HepG2 (cell line): Measurements from ENCODE around the gene ZFAND2A. TPM values are rescaled to one million over a fixed set of nuclear protein-coding genes. Genes with fewer than 3 reads are reported as not detected.

Experiments used
- ATAC-seq: fragments of 200-7000 bp; cut with Tn5 transposase; 3 replicates; pipeline ENCODE4 v1.9.1; 2020; ENCODE audit warnings: mild to moderate bottlenecking, moderate library complexity
- BruUV-seq: library from RNA; stranded (reverse); fragments of 400-500 nt; replicated peaks from 2 replicates; lab custom pipeline; 2021; lab: Mats Ljungman, UMichigan
- CTCF ChIA-PET: fragments of 300-600 bp; formaldehyde crosslinking; extraction: SDS; loops from one replicate; lab custom pipeline; 2021; ENCODE audit warnings: low total read pairs, inconsistent platforms, low intra/inter-chr PET ratio; lab: Yijun Ruan, JAX
- POLR2A ChIA-PET: fragments of 350-600 bp; sonication (Branson Sonifier 250); formaldehyde crosslinking; loops from one replicate; lab custom pipeline; 2020; ENCODE audit warnings: antibody characterized with exemption, inconsistent platforms; lab: Yijun Ruan, JAX
- DNase-seq: peaks from one replicate; pipeline ENCODE4 v3.0.0-alpha.2; 2015; ENCODE audit warnings: low spot score
- FAIRE-seq: peaks from 3 replicates; lab custom pipeline; 2011; peaks lifted over from hg19 to GRCh38; lab: Jason Lieb, UNC
- H2AFZ ChIP-seq: one replicate; pipeline ENCODE4 v1.6.1; 2011; ENCODE audit warnings: low read length, inconsistent platforms
- H3K27ac ChIP-seq: fragments of 300-600 bp; 3 replicates; pipeline ENCODE4 v1.8.0; 2011; ENCODE audit warnings: mixed run types, mild to moderate bottlenecking, mixed read lengths, low read length, inconsistent platforms; ENCODE audit not compliant: insufficient read depth; ENCODE audit errors: extremely low read length
- H3K27me3 ChIP-seq, 2 experiments: fragments of 200-600 bp in 1 of 2; 2 replicates in 1 of 2; 3 replicates in 1 of 2; pipeline versions ENCODE4 v1.6.0 to v1.8.0; 2011; ENCODE audit warnings: low read length in 2 of 2, mild to moderate bottlenecking in 2 of 2, moderate library complexity in 2 of 2, inconsistent platforms in 1 of 2; ENCODE audit not compliant: insufficient read depth in 2 of 2, control insufficient read depth in 1 of 2
- H3K36me3 ChIP-seq, 2 experiments: fragments of 200-600 bp in 1 of 2; replicated peaks in 1 of 2; 2 replicates in 1 of 2; 3 replicates in 1 of 2; pipeline versions ENCODE4 v1.5.1 to v1.8.0; 2011; ENCODE audit warnings: low read length in 2 of 2, inconsistent platforms in 1 of 2; ENCODE audit not compliant: insufficient read depth in 2 of 2, control insufficient read depth in 1 of 2
- H3K4me1 ChIP-seq: 2 replicates; pipeline ENCODE4 v1.5.1; 2012; ENCODE audit warnings: low read length, inconsistent platforms; ENCODE audit not compliant: insufficient read depth
- H3K4me2 ChIP-seq: 2 replicates; pipeline ENCODE4 v1.6.0; 2011; ENCODE audit warnings: low read depth, low read length, inconsistent platforms
- H3K4me3 ChIP-seq, 3 experiments: fragments of 200-600 bp in 1 of 3; sonication (generic), shearing (Covaris generic) in 1 of 3; replicated peaks in 1 of 3; 2 replicates each; pipeline ENCODE4 v1.5.1; 2011 to 2016; ENCODE audit warnings: low read length in 3 of 3, inconsistent platforms in 2 of 3, low read depth in 2 of 3, mild to moderate bottlenecking in 2 of 3, control low read depth in 1 of 3, mixed read lengths in 1 of 3; ENCODE audit not compliant: insufficient read depth in 1 of 3
- H3K79me2 ChIP-seq: one replicate; pipeline ENCODE4 v1.6.1; 2011; ENCODE audit warnings: low read length, inconsistent platforms; ENCODE audit not compliant: insufficient read depth
- H3K9ac ChIP-seq: 2 replicates; pipeline ENCODE4 v1.6.0; 2011; ENCODE audit warnings: mild to moderate bottlenecking, low read depth, low read length, inconsistent platforms; ENCODE audit not compliant: insufficient read depth
- H3K9me3 ChIP-seq: 2 replicates; pipeline ENCODE4 v1.5.1; 2012; ENCODE audit warnings: mild to moderate bottlenecking, low read length
- H4K20me1 ChIP-seq: 2 replicates; pipeline ENCODE4 v1.6.0; 2011; ENCODE audit warnings: inconsistent platforms, mild to moderate bottlenecking, low read length, moderate library complexity; ENCODE audit not compliant: insufficient read depth
- GATA4 ChIP-seq: sonication (generic); IDR thresholded peaks from 2 replicates; pipeline ENCODE4 v1.6.1; 2016; ENCODE audit warnings: antibody characterized with exemption, low read depth, borderline replicate concordance
- PAF1 ChIP-seq: IDR thresholded peaks from 2 replicates; pipeline ENCODE4 v1.6.1; 2016; ENCODE audit warnings: missing genetic modification reagents, missing compliant biosample characterization
- SAFB2 ChIP-seq: sonication (generic); formaldehyde crosslinking; IDR thresholded peaks from 2 replicates; pipeline ENCODE4 v1.5.1; 2020; ENCODE audit warnings: missing genetic modification reagents, low read depth, mild to moderate bottlenecking, borderline replicate concordance
- SMAD9 ChIP-seq: sonication (generic); formaldehyde crosslinking; IDR thresholded peaks from 2 replicates; pipeline ENCODE4 v1.5.1; 2020; ENCODE audit warnings: mild to moderate bottlenecking, missing genetic modification reagents
- SNAI1 ChIP-seq: sonication (generic); formaldehyde crosslinking; IDR thresholded peaks from 2 replicates; pipeline ENCODE4 v1.5.0; 2020; ENCODE audit warnings: mild to moderate bottlenecking, missing genetic modification reagents, borderline replicate concordance
- SOX6 ChIP-seq, 2 experiments: fragments of 450-650 bp in 1 of 2; sonication (generic) in 1 of 2; formaldehyde crosslinking in 1 of 2; IDR thresholded peaks; 2 replicates each; pipeline versions ENCODE4 v1.4.0 to v1.6.1; 2017 to 2020; ENCODE audit warnings: antibody characterized with exemption in 1 of 2, mild to moderate bottlenecking in 1 of 2, missing genetic modification reagents in 1 of 2
- SRSF4 ChIP-seq: fragments of 200-400 bp; formaldehyde crosslinking; IDR thresholded peaks from one replicate; pipeline ENCODE4 v1.6.1; 2018; ENCODE audit warnings: mild to moderate bottlenecking, low read depth, low read length, moderate library complexity; ENCODE audit not compliant: poor library complexity, severe bottlenecking
- ZNF282 ChIP-seq: fragments of 450-650 bp; IDR thresholded peaks from 2 replicates; pipeline ENCODE4 v1.6.1; 2018; ENCODE audit not compliant: partially characterized antibody
- ZNF546 ChIP-seq: sonication (generic); formaldehyde crosslinking; conservative IDR thresholded peaks from 2 replicates; pipeline ENCODE4 v1.8.1; 2023; ENCODE audit warnings: mild to moderate bottlenecking, missing genetic modification reagents
- ZNF703 ChIP-seq: sonication (generic); formaldehyde crosslinking; IDR thresholded peaks from 2 replicates; pipeline ENCODE4 v1.5.1; 2020; ENCODE audit warnings: missing genetic modification reagents, mild to moderate bottlenecking, moderate library complexity, borderline replicate concordance
- ZNF772 ChIP-seq: sonication (generic); formaldehyde crosslinking; IDR thresholded peaks from 2 replicates; pipeline ENCODE4 v1.5.0; 2020; ENCODE audit warnings: mild to moderate bottlenecking, missing genetic modification reagents
- ZSCAN20 ChIP-seq: sonication (generic); formaldehyde crosslinking; IDR thresholded peaks from 2 replicates; pipeline ENCODE4 v1.4.0; 2020; ENCODE audit warnings: missing genetic modification reagents, mild to moderate bottlenecking, borderline replicate concordance
- WGBS: methylation state at CpG from one replicate; pipeline ENCODE4 v1.1.6; 2017; ENCODE audit warnings: low lambda C conversion rate; 5-methylcytosine and 5-hydroxymethylcytosine counted together
- in situ Hi-C: cut with HindIII; loops from 2 replicates; pipeline ENCODE4 v1.10.0; 2017; ENCODE audit warnings: low pct_unique_long_range_greater_than_20kb; ENCODE audit not compliant: extremely low pct_ligation_motif_present
- intact Hi-C: fragments of 100-400 bp; cut with micrococcal nuclease; formaldehyde crosslinking; loops from one replicate; pipeline ENCODE4 v1.10.0; 2022; ENCODE audit not compliant: unreplicated experiment
- polyA plus RNA-seq, 8 experiments: library from polyadenylated mRNA; depleted of rRNA in 3 of 8; stranded (reverse) in 7 of 8; unstranded in 1 of 8; fragments of >200 nt; fragmentation: Illumina TruSeq in 4 of 8; extraction: Trizol in 4 of 8; gene quantifications; 2 replicates each; pipeline versions ENCODE4 v1.2.1 to v1.2.3, GENCODE V29; 2011 to 2016; ENCODE audit warnings: low read depth in 4 of 8, missing spikeins in 1 of 8, mixed read lengths in 1 of 8; ENCODE audit not compliant: insufficient read depth in 1 of 8
- total RNA-seq, 5 experiments: library from RNA; depleted of rRNA; stranded (reverse); fragments of >200 nt; fragmentation: Illumina TruSeq; extraction: Trizol; gene quantifications; 2 replicates each; pipeline ENCODE4 v1.2.3, GENCODE V29; 2016; ENCODE audit warnings: low read depth in 1 of 5
- TF ChIP-seq, protein P1 (sequence below): sonication (generic); formaldehyde crosslinking; IDR thresholded peaks from 2 replicates; pipeline ENCODE4 v1.5.1; 2020; ENCODE audit warnings: missing genetic modification reagents, mild to moderate bottlenecking, borderline replicate concordance

Gene ZFAND2A
- total and polyA plus RNA-seq, 2 of the 13 experiments (the other 11 are each of a cell fraction or from before 2014, with no cell fraction given): 140 to 153 TPM

DNA sequence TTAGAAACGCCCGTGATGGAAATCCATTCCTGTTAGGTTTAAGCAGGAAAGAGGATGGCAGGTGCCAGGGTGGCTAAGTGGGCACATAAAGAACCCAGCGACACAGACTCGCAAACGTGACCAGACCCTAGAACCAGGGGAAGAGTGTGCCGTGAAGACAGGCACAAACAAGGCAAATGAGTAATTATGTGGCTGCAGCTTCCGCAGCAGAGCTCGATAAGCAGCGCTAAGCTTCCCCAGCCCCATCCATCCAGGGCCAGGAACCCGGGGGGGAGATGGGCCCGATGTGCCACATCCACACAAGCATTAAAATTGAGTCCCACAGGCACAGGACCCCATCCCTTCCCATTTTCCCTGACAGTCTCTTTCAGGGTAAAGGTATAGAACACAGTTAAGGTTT lies 14.0 kb upstream of the ZFAND2A start (continued):
- TF ChIP-seq SAFB2 (CRISPR knock-in tag) (no peak), SMAD9 (CRISPR knock-in tag) (no peak), SNAI1 (CRISPR knock-in tag) (no peak), ZNF546 (CRISPR knock-in tag) (no peak), ZNF772 (CRISPR knock-in tag) (no peak), PAF1 (CRISPR knock-in tag) (no peak), ZNF703 (CRISPR knock-in tag) (no peak), ZNF282 (no peak), SOX6 (IDR thresholded peaks at IDR 0.05) (no peak), SOX6 (CRISPR knock-in tag; IDR thresholded peaks at IDR 0.05) (no peak), GATA4 (no peak)
- TF ChIP-seq, protein P1, sequence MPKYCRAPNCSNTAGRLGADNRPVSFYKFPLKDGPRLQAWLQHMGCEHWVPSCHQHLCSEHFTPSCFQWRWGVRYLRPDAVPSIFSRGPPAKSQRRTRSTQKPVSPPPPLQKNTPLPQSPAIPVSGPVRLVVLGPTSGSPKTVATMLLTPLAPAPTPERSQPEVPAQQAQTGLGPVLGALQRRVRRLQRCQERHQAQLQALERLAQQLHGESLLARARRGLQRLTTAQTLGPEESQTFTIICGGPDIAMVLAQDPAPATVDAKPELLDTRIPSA (CRISPR knock-in tag): no peak
- TF ChIP-seq, all 625 proteins: peak for 0

- WGBS: 96% methylated on average over 21 of the region's 27 CpGs
- ChIA-PET CTCF (no interaction called here), POLR2A (interaction anchor here (1.9 to 8.4 kb wide), 2 partner anchors 16 to 180 kb away, joined by 4 to 116 read pairs; no protein-coding TSS in a partner anchor)
- FAIRE-seq (no peak), DNase-seq (no peak), ATAC-seq (no peak)
- no TSS peak for BruUV-seq
- Histone ChIP-seq H3K27me3 (no peaks in the 10 kb centered on the region; a peak in 1 of 5 replicates), H3K36me3 (no peaks in the 10 kb centered on the region), H2AFZ (no peak overlapping the region), H3K9me3 (peaks cover 3% of the 10 kb centered on the region), H3K79me2 (peaks cover 18% of the 10 kb centered on the region), H3K4me1 (peaks cover 48% of the 10 kb centered on the region), H3K9ac (no peak overlapping the region), H4K20me1 (no peaks in the 10 kb centered on the region), H3K27ac (no peak overlapping the region), H3K4me3 (no peak overlapping the region), H3K4me2 (no peak overlapping the region)
- intact Hi-C loops: no loop called here
- TF ChIP-seq SRSF4: no peak
- no peak for TF ChIP-seq ZSCAN20 (CRISPR knock-in tag)
- in situ Hi-C loops: no loop called here
Measured at GRCh38 chr7:1172666-1173523, 12.9 kb upstream of the ZFAND2A start.
